ENCODE results near the gene PSME3.

PSME3 gene

GRCh38 chr17:42797067-42798007 lies 35.9 kb upstream of the PSME3 start:
- H3K27ac ChIP-seq (ENCODE audit: low read length): no peak overlapping the region
- no CpG with 5 or more reads among the region's 10 CpGs for WGBS (ENCODE audit: insufficient coverage, insufficient read length)
- peak overlapping the region; percentile 85; the same call in 1 of the 2 replicates for H3K4me3 ChIP-seq (ENCODE audit: low read length)
- H3K4me1 ChIP-seq (ENCODE audit: control insufficient read depth, insufficient read depth, low read length): no peaks in the 10 kb centered on the region
- H3K36me3 ChIP-seq (ENCODE audit: control insufficient read depth, insufficient read depth, low read length): peaks cover 4% of the 10 kb centered on the region; the same call in 1 of the 2 replicates
- H3K9me3 ChIP-seq (ENCODE audit: control insufficient read depth, insufficient read depth, low read length): no peaks in the 10 kb centered on the region
- DNase-seq (ENCODE audit: low read depth, low spot score): no peak
- H3K27me3 ChIP-seq (ENCODE audit: control insufficient read depth, insufficient read depth, low read length): peaks cover 2% of the 10 kb centered on the region; the same call in 1 of the 2 replicates

- H3K27ac ChIP-seq (ENCODE audit: low read length): no peak overlapping the region
- DNase-seq (ENCODE audit: low read depth, low spot score): no peak
- no CpG with 5 or more reads among the region's 10 CpGs for WGBS (ENCODE audit: insufficient coverage, insufficient read length)
Measured at GRCh38 chr17:42798011-42798382, 35.2 kb upstream of the PSME3 start.

GRCh38 chr17:42798383-42799380 lies 34.5 kb upstream of the PSME3 start, which contains the start of the genes CNTD1 and COA3:
Gene CNTD1 (plus strand): TSS chr17:42798861. CDS start chr17:42799068, 207 bp downstream.
Gene COA3 (minus strand): TSS chr17:42798704. CDS start chr17:42798681, 23 bp downstream.
- Histone ChIP-seq H3K4me3 (ENCODE audit: low read length) (peak within 1 kb of the TSS; percentile 85), H3K27me3 (ENCODE audit: control insufficient read depth, insufficient read depth, low read length) (peaks cover 2% of the 10 kb centered on the region; the same call in 1 of the 2 replicates), H3K4me1 (ENCODE audit: control insufficient read depth, insufficient read depth, low read length) (no peaks in the 10 kb centered on the region), H3K27ac (ENCODE audit: low read length) (no peak within 1 kb of the TSS), H3K9me3 (ENCODE audit: control insufficient read depth, insufficient read depth, low read length) (no peaks in the 10 kb centered on the region), H3K36me3 (ENCODE audit: control insufficient read depth, insufficient read depth, low read length) (peaks cover 4% of the 10 kb centered on the region; the same call in 1 of the 2 replicates)
- DNase-seq (ENCODE audit: low read depth, low spot score): peak; percentile 79
- no CpG with 5 or more reads among the region's 66 CpGs for WGBS (ENCODE audit: insufficient coverage, insufficient read length)

More at GRCh38 chr17:42798011-42798382, 35.2 kb upstream of the PSME3 start:
- Histone ChIP-seq H3K9me3 (ENCODE audit: control insufficient read depth, insufficient read depth, low read length) (no peaks in the 10 kb centered on the region), H3K27me3 (ENCODE audit: control insufficient read depth, insufficient read depth, low read length) (peaks cover 2% of the 10 kb centered on the region; the same call in 1 of the 2 replicates), H3K4me1 (ENCODE audit: control insufficient read depth, insufficient read depth, low read length) (no peaks in the 10 kb centered on the region), H3K36me3 (ENCODE audit: control insufficient read depth, insufficient read depth, low read length) (peaks cover 4% of the 10 kb centered on the region; the same call in 1 of the 2 replicates), H3K4me3 (ENCODE audit: low read length) (peak overlapping the region; percentile 85; the same call in 1 of the 2 replicates)

- H3K4me1 ChIP-seq (ENCODE audit: control insufficient read depth, insufficient read depth, low read length): no peaks in the 10 kb centered on the region
- no peak for DNase-seq (ENCODE audit: low read depth, low spot score)
- H3K9me3 ChIP-seq (ENCODE audit: control insufficient read depth, insufficient read depth, low read length): no peaks in the 10 kb centered on the region; the same call in 1 of the 2 replicates
- WGBS (ENCODE audit: insufficient coverage, insufficient read length): no CpG with 5 or more reads among the region's 2 CpGs
- no peak overlapping the region for H3K4me3 ChIP-seq (ENCODE audit: low read length)
- peaks cover 2% of the 10 kb centered on the region; the same call in 1 of the 2 replicates for H3K27me3 ChIP-seq (ENCODE audit: control insufficient read depth, insufficient read depth, low read length)
- H3K27ac ChIP-seq (ENCODE audit: low read length): no peak overlapping the region
- H3K36me3 ChIP-seq (ENCODE audit: control insufficient read depth, insufficient read depth, low read length): no peaks in the 10 kb centered on the region
Measured at GRCh38 chr17:42803074-42803883, 29.9 kb upstream of the PSME3 start.

GRCh38 chr17:42804918-42805367 lies 28.3 kb upstream of the PSME3 start:
- Histone ChIP-seq H3K36me3 (ENCODE audit: control insufficient read depth, insufficient read depth, low read length) (no peaks in the 10 kb centered on the region), H3K27me3 (ENCODE audit: control insufficient read depth, insufficient read depth, low read length) (peaks cover 2% of the 10 kb centered on the region; the same call in 1 of the 2 replicates), H3K4me3 (ENCODE audit: low read length) (no peak overlapping the region), H3K27ac (ENCODE audit: low read length) (no peak overlapping the region), H3K4me1 (ENCODE audit: control insufficient read depth, insufficient read depth, low read length) (no peaks in the 10 kb centered on the region), H3K9me3 (ENCODE audit: control insufficient read depth, insufficient read depth, low read length) (no peaks in the 10 kb centered on the region; the same call in 1 of the 2 replicates)
- no peak for DNase-seq (ENCODE audit: low read depth, low spot score)
- WGBS (ENCODE audit: insufficient coverage, insufficient read length): no CpG with 5 or more reads among the region's 1 CpG

- Histone ChIP-seq H3K4me1 (ENCODE audit: control insufficient read depth, insufficient read depth, low read length) (no peaks in the 10 kb centered on the region), H3K27ac (ENCODE audit: low read length) (no peak overlapping the region), H3K27me3 (ENCODE audit: control insufficient read depth, insufficient read depth, low read length) (no peaks in the 10 kb centered on the region), H3K9me3 (ENCODE audit: control insufficient read depth, insufficient read depth, low read length) (no peaks in the 10 kb centered on the region; the same call in 1 of the 2 replicates), H3K4me3 (ENCODE audit: low read length) (no peak overlapping the region), H3K36me3 (ENCODE audit: control insufficient read depth, insufficient read depth, low read length) (no peaks in the 10 kb centered on the region)
- WGBS (ENCODE audit: insufficient coverage, insufficient read length): no CpG with 5 or more reads among the region's 1 CpG
- no peak for DNase-seq (ENCODE audit: low read depth, low spot score)
Measured at GRCh38 chr17:42806249-42806648, 26.9 kb upstream of the PSME3 start.

GRCh38 chr17:42809250-42809649 lies 23.9 kb upstream of the PSME3 start:
- H3K27ac ChIP-seq (ENCODE audit: low read length): no peak overlapping the region
- no peaks in the 10 kb centered on the region; the same call in 1 of the 2 replicates for H3K9me3 ChIP-seq (ENCODE audit: control insufficient read depth, insufficient read depth, low read length)
- no peak for DNase-seq (ENCODE audit: low read depth, low spot score)
- no peaks in the 10 kb centered on the region for H3K27me3 ChIP-seq (ENCODE audit: control insufficient read depth, insufficient read depth, low read length)
- no peak overlapping the region for H3K4me3 ChIP-seq (ENCODE audit: low read length)
- H3K36me3 ChIP-seq (ENCODE audit: control insufficient read depth, insufficient read depth, low read length): peaks cover 3% of the 10 kb centered on the region; the same call in 1 of the 2 replicates
- no CpG with 5 or more reads among the region's 3 CpGs for WGBS (ENCODE audit: insufficient coverage, insufficient read length)
- no peaks in the 10 kb centered on the region for H3K4me1 ChIP-seq (ENCODE audit: control insufficient read depth, insufficient read depth, low read length)

GRCh38 chr17:42814633-42815399 lies 18.4 kb upstream of the PSME3 start:
- H3K27me3 ChIP-seq (ENCODE audit: control insufficient read depth, insufficient read depth, low read length): no peaks in the 10 kb centered on the region
- no peak for DNase-seq (ENCODE audit: low read depth, low spot score)
- H3K4me1 ChIP-seq (ENCODE audit: control insufficient read depth, insufficient read depth, low read length): no peaks in the 10 kb centered on the region
- no CpG with 5 or more reads among the region's 8 CpGs for WGBS (ENCODE audit: insufficient coverage, insufficient read length)
- no peak overlapping the region for H3K27ac ChIP-seq (ENCODE audit: low read length)
- H3K4me3 ChIP-seq (ENCODE audit: low read length): no peak overlapping the region
- H3K36me3 ChIP-seq (ENCODE audit: control insufficient read depth, insufficient read depth, low read length): peaks cover 18% of the 10 kb centered on the region
- no peaks in the 10 kb centered on the region for H3K9me3 ChIP-seq (ENCODE audit: control insufficient read depth, insufficient read depth, low read length)

- DNase-seq (ENCODE audit: low read depth, low spot score): no peak
- H3K36me3 ChIP-seq (ENCODE audit: control insufficient read depth, insufficient read depth, low read length): peaks cover 16% of the 10 kb centered on the region
- H3K27ac ChIP-seq (ENCODE audit: low read length): no peak overlapping the region
- H3K4me1 ChIP-seq (ENCODE audit: control insufficient read depth, insufficient read depth, low read length): no peaks in the 10 kb centered on the region
- no peaks in the 10 kb centered on the region for H3K9me3 ChIP-seq (ENCODE audit: control insufficient read depth, insufficient read depth, low read length)
- no peak overlapping the region for H3K4me3 ChIP-seq (ENCODE audit: low read length)
- WGBS (ENCODE audit: insufficient coverage, insufficient read length): no CpG with 5 or more reads among the region's 1 CpG
- H3K27me3 ChIP-seq (ENCODE audit: control insufficient read depth, insufficient read depth, low read length): no peaks in the 10 kb centered on the region
Measured at GRCh38 chr17:42817866-42818265, 15.3 kb upstream of the PSME3 start.
